ENCODE results near the gene MYH9.

The MYH9 gene

DNA sequence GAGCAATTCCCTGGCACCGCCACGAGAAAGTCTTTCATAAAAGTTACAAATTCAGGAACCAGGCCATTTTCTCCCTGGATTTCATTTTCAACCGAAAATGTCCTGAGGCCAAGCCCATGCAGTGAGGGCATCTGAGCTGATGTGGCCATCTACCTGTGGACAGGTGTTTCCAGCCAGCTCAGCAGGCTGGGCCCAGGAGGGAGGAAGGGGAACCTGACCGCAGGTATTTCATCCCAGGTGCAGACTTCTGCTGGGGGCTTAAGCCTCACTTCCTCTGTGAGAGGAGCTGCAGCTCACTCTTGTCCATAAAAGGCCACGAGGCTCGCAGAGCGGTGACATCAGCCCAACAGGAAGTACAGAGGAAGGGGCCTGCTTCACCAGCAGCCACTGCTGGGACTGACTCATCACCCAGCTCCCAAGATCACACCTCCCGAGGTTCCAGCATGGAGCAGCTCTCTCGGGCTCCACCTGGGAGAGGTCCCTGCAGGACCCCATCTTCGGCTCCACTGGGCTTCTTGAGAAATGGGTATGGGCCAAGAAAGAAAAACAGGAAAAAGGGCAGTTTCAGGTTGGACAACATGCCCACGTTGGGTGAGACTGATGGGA, 56.4 kb downstream of the MYH9 start:
- DNase-seq (ENCODE audit: low read depth in 2 of 2): peak; percentile 59 to 70

DNA sequence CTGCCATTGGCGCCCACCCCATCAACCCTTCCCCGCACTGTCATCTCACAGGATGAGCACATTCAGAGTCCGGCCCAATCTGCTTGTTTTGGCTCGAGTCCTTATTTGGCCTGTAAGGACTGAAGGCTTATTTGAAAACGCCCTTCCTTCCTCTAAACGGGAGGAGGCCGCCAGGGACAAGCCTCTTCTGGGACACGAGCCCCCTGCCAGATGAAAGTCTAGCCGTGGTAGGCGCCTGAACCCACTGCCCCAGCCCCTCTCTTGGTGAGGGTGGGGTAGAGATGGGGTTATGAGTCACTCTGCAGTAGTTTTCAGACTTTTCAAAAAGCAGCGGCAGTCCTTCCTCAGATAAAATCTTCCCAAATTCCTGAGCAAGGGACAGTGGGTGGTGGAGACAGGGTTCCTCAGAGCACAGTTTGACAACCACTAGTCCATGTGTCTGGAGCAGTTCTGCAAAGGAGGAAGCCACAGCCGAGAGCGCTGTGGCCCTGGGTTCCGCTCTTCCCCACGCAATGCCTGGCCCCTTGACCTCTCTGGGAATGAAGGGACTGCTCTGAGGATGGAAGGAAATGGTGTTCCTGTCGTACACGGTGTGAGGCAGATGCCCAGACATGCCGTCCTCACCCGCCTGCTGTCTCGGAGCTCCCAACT, 57.0 kb downstream of the MYH9 start:
- no peak for DNase-seq (ENCODE audit: low read depth in 2 of 2)

DNA sequence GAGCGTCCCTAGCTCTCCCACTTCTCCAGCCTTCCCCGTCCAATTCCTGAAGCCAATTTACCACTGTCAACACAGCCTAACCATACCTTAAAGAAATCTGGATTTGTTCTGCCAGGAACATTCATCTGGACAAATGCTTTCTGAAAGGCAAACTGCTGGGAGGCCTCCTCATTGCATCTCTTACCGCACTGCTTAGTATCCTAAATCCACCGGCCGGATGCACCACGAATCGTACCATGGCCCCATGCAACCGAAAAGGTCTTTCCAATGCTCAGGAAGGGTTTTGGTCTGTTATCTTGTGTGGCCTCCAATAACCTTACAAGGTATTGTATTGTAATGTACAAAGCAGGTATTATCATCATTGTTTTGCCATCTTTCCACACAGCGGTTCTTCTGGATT, 57.6 kb downstream of the MYH9 start:
- DNase-seq (ENCODE audit: low read depth in 2 of 2): no peak

DNA sequence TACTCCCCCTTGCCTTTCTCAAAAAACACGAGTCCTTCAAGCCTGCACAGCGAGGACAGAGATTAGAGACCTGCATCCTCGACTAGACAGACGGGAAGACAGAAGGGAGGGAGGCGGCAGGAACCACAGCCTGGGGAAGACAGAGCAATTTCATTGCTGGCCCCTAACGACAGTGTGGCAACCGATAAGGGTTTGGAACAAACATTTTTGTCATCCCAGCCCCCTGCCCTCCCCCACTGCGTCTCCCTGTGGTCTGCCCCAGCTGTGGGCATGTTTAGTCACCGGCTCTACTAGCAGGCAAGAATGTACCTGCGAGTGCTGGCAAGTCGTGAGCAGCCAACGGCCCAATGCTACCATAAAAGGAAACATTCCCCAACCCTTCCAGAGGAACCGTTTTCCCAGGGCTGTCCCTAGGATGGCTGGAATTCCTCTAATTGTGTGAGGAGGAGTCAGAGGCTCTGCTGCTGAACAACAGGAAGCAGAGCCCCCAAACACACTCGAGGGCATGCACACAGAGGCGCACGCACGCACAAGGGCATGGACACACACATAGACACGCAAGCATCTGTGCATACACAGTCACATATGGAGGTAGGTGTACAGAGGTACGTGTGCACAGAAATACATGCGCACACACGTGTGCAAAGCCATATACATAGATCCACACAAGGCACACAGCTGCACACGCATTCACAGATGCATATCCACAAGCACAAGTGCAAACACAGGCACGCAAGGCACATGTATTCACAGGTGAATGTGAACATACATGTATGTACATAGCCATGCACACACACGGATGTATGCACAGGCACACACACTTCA, 58.3 kb downstream of the MYH9 start:
- peak; percentile 76 to 83 for DNase-seq (ENCODE audit: low read depth in 2 of 2)

DNA sequence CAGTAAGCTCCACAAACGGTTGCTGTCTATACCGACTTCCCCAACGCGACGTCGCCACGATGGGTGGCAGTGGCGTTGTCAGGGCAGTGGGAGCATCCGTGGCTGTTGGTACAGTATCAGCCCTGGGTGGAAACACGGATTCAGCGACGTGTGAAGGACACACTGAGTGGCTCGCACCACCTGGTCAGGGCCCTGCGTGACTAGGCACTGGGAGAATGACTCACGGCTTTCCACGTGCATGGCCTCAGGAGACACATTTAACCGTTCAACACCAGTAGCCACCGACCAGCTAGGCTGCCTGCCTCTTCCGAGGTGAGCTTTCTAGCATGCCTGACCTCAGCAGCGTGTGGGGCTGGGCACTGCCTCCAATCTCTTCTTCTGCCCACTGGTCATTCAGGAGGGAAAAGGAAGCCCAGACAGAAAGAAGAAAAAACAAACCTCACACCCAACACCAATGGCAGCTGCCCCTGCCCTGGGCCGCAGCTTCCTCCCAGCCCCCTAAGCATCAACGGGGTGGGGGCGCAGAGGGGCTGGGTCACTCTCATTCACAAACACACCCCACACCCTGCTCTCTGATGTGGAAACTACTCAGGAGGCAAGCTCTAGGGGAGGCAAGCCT, 59.0 kb downstream of the MYH9 start:
- no peak for DNase-seq (ENCODE audit: low read depth in 2 of 2)

DNA sequence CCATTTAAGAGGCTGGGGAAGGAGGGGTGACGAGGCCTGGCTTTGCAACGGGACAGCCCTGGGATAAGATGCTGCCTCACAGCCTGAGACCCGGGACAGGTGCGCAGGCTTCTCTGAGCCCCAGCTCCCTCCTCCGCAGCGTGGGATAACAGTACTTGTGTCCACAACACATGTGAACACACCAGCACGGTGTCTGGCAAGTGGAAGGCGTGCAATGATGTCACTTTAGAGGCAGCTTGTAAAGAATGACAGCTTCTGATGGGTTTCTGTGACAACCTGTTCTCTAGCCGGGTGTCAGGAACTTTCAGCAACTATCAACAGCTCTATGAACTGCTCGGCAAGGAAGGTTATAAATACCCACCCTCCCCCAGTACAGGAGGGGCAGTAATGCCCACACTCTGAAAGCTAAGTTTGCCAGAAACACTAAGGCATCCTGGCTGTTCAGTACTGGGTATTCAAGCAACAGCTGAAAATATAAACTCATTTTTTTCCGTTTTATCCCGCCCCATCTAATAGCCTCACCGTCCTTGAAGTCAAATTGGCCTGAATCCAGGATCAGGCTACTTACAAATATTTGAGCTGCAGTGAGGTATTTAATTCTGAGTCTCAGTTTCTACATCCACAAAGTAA, 59.7 kb downstream of the MYH9 start:
- no peak for DNase-seq (ENCODE audit: low read depth in 2 of 2)

DNA sequence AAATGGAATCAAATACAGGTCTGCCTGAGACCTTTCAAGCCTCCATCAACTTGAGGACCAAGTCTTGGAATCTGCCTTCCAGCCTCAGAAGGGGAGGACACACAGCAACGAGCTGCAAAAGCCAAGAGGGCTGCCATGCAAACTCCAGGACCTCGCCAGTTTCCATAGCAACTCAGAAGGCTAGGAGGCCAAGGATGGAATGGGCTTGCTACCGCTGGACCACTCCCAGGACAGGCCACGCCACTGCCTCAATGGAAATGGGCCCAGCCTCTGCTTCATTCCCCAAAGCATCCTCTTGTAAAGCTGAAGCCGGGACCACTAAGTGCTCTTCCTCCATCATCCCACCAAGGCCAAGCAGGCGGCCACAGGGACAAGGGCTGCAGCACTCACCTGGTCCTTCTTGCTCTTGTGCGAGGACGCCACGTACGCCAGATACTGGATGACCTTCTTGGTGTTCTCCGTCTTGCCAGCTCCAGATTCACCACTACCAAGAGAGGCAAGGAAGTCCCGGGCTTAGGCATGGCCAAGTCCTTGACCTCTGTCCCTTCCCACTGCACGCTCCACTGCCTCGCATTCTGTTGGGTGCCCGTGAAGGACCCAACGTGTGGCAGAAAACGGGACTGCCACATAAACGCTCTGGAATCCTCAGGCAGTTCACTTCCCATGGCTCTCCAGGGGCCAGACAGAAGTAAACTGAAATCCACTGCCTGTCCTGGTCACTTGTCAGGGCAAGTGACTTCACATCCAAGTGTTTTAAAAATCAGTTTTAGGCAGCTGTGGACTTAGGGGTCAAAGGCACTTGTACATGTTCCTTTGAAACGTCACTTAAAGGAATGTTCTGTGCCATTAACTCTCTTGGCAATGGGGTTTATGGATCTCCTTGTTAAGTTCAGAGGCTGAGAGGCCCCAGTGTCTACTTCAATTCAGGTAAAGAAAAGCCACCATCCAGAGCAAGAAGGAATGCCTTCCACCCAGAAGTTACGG, 61.3 kb downstream of the MYH9 start:
- DNase-seq (ENCODE audit: low read depth in 2 of 2): no peak

DNA sequence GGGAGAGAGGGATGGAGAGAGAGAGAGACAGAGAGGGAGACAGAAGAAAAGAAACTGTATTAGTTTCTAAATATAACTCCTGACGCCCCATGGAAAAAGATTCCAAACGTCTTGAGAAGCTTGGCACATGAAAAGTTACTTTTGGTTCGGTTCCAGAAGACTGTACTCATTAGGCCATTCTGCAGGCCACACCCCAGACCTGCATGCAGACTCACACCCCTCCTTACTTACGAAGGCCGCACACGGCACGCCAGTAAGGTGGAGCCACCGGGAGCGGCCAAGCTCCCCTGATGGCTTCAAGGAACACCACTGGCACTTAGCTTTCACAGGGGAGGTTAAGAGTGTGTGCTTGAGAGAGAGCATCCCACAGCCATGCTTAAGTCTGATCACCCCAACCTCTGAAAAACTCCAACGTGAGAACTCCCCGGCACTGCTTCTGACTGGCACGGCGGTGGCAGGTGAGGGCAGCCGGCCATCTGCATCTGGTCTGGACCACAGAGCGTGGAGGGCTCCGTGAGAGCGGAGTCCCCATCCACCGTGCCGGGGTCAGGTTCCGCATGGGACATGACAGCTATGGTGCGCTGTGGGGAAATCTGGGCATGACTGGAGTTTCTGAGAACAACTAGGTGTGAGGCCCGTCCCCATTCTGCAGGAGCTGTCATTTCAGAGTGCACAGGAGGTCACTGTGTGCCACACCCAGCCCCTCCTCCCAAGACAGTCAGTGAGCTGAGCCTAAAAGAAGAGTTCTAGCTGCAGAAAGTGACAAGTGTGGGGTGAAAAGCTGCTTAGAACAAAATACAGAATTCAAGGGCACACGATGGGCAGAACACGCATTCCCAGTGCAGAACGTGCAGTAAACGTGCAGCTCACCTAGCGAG, 62.4 kb downstream of the MYH9 start:
- no peak for DNase-seq (ENCODE audit: low read depth in 2 of 2)

DNA sequence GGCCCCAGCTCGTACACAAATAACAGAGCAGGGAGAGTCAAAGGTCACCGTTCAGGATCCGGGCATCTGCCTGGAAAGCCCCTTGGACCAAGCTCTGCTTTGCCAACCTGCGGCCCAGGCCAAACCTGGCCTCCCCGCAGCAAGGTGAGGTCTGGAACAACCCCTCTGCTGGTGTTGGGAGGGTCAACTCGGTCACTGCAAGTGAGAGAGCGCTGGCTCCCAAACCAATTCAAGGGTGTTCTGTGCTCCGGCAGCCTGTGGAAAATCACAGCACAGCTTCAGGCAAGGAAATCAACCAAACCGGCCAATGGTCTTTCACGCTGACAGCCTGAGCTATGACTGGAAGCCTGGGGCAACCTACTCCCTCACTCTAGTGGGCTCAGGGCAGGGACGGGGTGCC, 63.4 kb downstream of the MYH9 start:
- DNase-seq (ENCODE audit: low read depth in 2 of 2): no peak

DNA sequence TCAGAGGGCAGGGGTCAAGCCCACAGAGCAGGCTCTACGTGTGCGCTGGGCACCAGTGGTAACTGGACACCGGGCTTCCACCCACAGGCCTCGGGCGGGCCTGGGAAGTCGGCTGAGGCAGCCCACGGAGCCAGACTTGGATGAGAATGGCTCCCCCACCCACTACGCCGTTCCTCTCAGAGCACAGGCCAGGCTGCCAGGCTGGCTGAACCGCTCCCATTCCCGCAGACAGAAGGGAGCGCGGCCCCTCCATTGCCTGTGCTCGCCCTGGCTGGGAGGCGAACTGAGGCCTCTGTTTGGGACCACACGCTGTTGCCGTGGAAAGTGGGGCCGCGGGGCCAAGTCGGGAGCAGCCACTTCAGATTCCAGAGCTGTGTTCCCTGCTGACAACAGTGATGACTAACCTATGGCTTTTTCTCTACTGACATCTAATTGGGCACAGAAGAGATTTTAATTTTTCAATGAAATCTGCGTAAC, 63.9 kb downstream of the MYH9 start:
- no peak for DNase-seq (ENCODE audit: low read depth in 2 of 2)

DNA sequence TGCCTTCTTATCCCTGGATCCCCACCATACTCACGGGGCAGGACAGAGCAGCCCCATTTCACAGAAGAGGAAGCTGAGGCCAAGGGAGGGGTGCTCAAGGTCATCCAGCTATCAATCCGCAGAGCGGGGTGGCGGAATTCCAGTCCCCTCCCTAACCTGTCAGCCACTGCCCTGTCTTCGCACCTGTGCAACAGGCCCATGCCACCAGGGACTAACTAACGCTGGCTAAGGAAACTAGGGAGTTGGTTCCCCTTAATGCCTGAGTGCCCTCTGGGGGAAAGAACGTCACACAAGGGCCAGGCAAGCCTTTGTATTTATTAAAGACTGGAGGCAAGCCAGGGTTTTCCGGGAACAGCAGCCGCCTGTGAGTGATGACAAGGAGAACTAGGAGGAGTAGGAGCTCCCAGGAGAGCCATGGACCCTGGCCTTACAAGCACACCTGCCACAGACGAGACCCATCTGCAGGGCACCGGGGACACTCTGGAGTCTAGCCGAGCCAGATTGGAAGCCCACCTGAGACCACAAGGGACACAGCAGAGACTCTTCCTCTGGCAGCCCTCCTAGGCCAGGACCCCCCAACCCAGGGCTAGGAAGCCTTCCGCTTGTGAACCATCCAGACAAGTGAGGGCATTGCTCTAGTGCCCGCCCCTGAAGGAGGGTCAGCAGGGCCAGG, 64.4 kb downstream of the MYH9 start:
- DNase-seq (ENCODE audit: low read depth in 2 of 2): no peak

DNA sequence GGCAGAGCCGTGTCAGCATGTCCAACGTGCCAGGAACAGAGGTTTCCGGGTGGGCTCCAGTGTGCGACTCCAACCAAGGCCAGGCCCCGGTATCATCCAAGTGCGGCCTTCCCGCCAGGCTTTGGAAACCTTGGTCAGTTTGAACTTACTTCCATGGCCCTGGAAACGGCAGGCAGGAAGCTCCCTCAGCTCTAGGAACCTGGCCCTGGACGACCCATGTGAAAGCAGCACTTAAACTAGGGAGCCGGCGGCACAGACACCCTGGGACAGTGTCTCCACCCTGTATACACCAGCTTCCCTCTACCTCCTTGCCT, 65.2 kb downstream of the MYH9 start:
- DNase-seq (ENCODE audit: low read depth in 2 of 2): no peak

DNA sequence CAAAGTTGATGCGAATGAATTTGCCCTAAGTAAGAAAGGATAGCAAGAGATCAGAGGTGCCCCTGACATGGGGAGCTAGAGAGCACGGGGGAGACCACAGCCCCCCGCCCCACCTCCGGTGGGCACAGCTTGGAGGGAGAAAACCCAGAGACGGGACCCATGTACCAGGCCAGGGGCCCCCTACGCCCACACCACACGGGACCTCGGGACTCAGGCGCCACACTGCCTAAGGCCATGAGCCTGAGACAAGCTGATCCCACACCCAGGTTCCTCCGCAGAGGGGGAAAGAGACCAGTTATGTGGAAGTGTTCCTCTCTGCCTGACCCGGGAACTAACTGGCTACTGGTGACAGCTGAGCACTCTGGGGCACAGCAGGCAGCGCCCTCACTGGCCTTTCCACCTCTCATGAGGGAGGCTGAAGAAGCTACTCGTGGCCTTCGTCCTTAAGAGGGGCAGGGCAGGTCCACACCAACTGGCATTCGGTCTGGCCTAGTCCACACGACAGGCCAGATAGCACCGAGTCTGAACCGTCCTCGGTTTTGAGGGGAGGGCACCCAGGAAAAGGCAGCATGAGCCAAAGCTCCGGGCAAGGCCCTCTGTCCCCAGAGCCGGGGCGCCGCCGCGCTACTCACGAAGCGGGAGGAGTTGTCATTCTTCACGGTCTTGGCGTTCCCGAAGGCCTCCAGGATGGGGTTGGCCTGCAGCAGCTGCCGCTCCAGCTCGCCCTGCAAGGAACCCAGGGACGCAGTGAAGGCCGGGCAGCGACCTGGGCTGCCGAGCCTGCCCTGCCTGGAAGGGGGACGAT, 65.8 kb downstream of the MYH9 start:
- DNase-seq (ENCODE audit: low read depth in 2 of 2): no peak

DNA sequence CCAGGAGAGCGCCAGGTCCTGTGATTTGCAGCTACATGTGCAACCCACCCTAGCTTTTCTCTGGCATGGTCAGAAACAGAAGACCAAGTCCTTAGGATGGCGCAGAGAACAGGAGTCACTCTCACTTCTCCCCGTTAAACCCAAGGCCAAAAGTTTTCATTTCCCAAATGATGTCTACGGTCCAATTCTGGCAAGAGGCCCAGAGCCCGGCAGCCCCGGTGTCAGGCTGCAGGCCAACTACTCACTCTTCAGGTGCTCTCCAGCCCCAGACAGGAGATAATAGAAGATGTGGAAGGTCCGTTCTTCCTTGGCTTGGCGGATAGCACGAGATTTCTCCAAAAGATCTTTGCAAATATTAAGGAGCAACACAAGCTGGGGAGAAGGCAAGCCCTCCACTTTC, 67.2 kb downstream of the MYH9 start:
- DNase-seq (ENCODE audit: low read depth in 2 of 2): no peak

DNA sequence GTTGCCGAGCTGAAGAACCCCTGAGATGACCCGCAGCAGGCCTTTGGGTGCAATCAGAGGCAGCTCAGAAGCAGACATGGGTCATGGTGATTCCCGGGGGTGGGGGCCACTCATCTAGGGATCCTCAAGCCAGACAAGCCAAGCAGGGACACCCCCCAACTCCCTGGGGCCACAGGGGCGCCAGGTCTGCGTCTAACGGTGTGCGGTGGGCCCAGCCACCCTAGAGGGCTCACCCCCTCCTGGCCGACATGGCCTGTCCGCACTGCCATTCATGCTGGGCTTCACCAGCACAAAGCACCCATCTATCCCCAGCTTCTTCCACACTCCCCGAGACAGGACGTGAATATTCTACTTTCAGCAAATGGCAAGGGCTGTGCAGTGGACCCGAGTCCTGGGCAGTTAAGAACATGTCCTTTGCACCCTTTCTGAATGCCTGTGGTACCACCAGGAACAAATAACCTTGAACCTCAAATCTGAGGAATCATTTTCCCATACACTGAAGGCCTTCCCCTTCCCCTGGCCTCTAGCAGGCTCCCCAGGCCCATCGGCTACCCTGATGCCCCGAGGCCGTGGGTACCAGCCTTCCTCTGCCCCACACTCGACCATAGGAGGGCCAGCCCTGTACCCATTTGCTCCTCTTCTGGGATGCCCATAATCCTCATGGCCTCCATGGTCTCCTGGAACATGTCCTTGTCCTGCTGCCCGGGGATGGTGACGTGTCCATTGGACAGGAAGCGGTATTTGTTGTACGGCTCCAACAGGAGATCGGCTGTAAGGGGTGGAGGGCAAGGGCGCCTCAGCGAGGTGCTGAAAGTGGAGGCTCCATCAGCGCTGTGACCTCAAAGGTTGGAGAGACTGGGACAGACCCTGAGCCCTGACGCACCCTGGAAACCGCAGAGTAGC, 67.9 kb downstream of the MYH9 start:
- DNase-seq (ENCODE audit: low read depth in 2 of 2): no peak

DNA sequence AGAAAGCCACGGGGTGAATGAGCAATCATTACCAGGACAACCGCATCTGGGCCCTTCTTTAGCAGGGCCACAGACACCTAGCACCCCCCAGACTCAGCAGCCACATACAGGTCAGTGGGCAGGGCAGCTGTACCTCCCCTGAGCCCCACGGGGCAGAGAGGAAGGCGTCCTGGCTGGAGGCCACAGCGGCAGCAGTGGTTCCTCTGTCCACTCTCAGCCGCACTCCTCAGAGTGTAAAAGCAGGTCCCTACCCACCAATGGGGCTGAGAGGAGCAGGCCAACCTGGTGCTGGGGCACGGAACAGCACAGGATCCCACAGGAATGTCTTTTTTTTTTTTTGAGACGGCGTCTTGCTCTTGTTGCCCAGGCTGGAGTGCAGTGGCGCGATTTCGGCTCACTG, 69.3 kb downstream of the MYH9 start:
- no peak for DNase-seq (ENCODE audit: low read depth in 2 of 2)

DNA sequence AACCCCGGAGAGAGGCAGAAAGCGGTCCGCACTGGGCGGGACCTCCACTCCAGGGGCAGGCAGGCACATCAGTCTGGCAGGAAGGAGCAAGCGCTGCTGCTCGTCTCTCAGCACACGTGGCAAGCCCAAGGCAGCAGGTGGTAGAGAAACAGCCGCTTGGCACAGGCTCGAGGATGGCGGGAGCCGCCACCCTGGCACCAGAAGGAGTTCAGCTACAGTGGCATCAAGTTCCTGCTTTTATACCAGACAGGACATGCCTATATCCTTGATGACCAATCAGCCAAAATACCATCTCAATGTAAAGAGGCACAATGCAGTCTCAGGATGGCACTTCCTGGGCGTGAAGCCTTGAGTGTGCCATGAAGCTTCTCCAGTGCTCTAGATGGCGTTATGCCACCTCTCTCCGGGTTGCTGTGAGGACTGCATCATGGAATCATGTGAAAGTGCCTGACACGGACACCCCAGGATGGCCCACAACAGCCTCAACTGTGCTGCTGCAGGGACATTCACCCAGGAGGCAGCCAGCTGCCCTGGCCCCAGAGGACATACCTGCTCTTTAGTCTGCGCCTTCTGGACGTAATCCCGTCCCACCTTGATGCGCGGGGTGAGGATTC, 70.0 kb downstream of the MYH9 start:
- no peak for DNase-seq (ENCODE audit: low read depth in 2 of 2)

Measured in stimulated activated CD8-positive, alpha-beta memory T cell treated with anti-CD3 and anti-CD28 coated beads, Interleukin-2, amount 100 ng/mL, for 48 hours (primary cell).